ENCODE data around the gene HAUS5.
A peak's percentile ranks its signal among the peaks of the same experiment; 100 is the strongest.

The HAUS5 gene

DNA sequence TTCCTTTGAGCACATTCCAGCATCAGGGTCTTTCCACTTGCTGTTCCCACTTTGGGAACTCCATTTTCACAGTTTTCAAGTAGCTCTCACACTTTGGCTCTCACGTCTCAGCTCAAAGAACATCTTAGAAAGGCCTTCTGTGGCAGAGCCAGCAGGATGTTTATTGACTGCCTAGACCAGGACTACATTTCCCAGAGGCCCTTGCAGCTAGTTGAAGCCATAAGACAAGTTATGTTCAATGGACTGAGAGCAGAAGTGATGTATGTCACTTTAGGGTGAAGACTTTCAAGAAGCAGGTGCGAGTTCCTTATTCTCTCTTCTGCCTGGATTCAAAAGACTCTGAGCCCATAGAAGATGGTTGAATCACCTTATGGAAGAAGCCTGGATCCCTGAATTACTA, 4.3 kb upstream of the HAUS5 start:
- DNase-seq (ENCODE audit: low spot score): no peak

DNA sequence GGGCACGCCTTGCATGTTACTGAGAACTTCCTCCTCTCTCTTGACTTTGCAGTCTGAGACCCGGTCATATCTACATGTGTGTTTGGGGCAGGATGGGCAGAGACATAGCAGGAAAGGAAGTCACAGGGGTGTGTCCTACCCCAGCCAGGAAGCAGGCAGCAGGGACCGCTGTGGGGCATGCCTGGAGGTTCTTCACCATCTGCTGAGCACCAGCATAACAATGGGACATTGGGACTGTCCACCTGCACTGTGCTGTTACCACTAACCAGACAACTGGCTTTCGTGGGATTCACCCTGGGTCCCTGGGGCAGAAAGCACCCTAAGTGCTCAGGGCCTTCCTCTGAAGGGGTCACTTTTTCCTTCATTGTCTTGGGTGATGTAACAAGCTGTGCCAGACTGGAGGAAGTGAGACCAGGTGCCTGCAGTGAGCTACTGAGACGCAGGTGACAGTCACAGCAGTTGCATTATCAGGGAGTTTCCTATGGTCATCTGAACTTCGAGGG, 2.6 kb upstream of the HAUS5 start:
- no peak for DNase-seq (ENCODE audit: low spot score)

DNA sequence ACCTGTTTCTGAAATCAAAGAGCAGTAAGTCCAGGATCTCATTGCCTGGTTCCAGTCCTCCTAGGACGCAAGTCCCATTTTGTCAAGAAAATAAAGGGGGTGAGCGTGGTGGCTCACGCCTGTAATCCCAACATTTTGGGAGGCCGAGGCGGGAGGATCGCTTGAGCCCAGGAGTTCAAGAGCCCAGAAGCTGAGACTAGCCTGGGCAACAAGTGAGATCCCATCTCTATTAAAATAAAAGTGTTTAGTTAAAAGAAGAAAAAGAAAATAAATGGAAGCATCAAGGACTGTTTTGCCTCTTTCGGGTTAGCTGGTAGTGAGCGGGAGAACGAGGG, 344 bp upstream of the HAUS5 start:
- DNase-seq (ENCODE audit: low spot score): no peak

DNA sequence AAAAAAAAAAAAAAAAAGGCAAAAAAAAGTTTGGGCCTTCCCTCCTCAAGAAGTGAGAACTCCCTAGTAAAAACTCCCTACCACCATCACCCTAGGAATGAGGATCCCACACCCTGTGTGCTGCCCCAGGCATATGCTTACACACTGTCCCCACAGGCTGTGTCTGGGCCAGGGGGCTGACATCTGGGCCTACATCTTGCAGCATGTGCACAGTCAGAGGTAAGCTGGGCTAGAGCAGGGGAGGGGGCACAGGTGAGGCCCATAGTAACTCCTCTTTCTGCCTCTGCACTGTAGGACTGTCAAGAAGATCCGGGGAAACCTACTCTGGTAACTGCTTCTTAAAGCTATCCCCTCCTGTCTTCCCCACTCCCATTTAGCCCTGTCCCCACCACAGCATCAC, 1.0 kb downstream of the HAUS5 start:
- DNase-seq (ENCODE audit: low spot score): no peak

DNA sequence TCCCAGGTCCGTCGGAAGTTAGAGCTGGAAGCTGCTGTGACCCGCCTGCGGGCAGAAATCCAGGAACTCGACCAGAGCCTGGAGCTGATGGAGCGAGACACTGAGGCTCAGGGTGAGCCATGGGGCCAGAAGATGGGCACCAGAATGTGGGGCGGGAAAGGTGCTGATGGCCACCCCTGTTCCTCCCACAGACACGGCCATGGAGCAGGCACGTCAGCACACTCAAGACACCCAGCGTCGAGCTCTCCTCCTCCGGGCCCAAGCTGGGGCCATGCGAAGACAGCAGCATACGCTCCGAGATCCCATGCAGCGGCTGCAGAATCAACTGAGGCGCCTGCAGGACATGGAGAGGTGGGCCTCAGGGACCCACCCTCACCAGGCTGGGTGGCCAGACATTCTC, 2.5 kb downstream of the HAUS5 start:
- DNase-seq (ENCODE audit: low spot score): no peak

DNA sequence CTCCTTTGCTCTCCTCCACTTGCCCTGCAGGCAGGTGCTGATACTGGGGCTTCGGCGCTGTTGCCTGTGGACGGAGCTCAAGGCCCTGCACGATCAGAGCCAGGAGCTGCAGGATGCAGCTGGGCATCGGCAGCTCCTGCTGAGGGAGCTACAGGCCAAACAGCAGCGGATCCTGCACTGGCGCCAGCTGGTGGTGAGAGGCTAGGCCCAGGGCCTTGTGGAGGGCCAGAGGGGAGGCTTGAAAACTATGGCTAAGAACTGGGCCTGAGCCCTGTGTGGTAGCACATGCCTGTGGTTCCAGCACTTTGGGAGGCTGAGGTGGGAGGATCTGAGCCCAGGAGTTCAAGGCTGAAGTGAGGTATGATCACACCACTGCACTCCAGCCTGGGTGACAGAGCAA, 6.3 kb downstream of the HAUS5 start:
- DNase-seq (ENCODE audit: low spot score): no peak

DNA sequence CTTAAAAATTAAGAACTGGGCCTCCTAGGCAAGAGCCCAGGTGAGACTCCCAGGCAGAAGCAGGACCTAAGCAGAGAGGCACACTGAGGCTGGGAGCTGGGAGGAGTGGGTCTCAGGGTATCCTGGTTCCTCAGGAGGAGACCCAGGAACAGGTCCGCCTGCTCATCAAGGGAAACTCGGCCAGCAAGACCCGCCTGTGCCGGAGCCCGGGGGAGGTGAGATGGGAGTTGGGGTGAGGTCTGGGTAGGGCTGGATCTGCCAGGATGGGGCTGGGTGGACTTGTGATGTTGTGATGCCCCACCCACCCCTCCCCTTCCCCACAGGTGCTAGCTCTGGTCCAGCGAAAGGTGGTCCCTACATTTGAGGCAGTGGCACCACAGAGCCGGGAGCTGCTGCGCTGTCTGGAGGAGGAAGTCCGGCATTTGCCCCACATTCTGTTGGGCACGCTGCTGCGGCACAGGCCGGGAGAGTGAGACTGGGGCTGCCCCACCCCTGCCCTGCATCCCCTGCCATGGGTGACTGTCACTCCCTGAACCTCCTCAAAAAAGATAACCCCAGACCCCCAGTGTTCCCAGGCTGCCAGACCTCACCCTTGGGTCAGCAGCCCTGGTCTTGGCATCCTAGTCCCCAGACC, 6.9 kb downstream of the HAUS5 start:
- DNase-seq (ENCODE audit: low spot score): no peak

DNA sequence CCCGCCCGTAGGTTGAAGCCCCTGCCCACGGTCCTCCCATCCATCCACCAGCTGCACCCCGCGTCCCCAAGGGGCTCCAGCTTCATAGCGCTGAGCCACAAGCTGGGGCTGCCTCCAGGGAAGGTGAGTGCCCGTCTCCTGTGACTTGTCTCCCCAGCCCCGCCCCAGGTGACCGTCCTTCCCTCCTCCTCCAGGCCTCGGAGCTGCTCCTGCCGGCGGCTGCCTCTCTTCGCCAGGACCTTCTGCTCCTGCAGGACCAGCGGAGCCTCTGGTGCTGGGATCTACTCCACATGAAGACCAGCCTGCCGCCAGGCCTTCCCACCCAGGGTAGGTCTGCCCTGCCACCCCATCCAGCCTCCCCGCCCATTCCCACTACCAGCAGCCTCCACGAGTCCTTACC, 7.5 kb downstream of the HAUS5 start:
- DNase-seq (ENCODE audit: low spot score): no peak

DNA sequence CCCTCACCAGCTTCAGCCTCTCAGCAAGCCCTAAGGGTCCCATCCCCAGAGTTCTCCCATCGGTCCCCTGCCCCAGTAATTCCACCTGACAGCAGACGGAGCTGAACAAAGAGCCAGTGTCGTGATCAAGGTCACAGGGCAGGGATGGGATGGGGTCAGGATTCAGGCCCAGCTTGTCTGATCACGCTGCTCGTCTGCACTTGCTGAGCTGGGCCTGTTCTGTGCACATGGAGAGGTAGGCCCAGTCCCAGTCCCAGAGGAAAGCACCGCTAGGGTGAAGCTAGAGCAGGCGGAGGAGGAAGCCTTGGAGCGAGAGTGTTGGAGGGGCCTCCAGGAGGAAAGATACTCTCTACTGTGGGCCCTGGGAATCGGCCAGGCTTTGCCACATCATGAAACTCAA, 9.2 kb downstream of the HAUS5 start:
- no peak for DNase-seq (ENCODE audit: low spot score)

DNA sequence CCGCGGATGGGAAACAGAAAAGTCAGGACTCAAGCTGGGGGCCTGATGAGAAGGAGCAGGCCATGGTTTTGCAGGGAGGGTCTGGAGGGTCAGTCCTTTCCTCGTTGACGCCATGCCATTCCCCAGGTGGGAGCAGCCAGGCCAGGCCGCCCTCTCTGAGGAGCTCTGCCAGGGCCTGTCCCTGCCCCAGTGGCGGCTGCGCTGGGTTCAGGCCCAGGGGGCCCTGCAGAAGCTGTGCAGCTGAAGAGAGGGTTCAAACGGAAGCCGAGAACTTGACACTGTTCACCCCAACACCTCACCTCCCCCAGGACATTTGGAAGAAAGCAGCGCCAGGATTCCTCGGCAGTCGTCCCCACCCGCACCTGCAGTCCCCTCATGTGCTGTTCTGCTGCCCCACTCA, 10.2 kb downstream of the HAUS5 start:
- DNase-seq (ENCODE audit: low spot score): no peak

DNA sequence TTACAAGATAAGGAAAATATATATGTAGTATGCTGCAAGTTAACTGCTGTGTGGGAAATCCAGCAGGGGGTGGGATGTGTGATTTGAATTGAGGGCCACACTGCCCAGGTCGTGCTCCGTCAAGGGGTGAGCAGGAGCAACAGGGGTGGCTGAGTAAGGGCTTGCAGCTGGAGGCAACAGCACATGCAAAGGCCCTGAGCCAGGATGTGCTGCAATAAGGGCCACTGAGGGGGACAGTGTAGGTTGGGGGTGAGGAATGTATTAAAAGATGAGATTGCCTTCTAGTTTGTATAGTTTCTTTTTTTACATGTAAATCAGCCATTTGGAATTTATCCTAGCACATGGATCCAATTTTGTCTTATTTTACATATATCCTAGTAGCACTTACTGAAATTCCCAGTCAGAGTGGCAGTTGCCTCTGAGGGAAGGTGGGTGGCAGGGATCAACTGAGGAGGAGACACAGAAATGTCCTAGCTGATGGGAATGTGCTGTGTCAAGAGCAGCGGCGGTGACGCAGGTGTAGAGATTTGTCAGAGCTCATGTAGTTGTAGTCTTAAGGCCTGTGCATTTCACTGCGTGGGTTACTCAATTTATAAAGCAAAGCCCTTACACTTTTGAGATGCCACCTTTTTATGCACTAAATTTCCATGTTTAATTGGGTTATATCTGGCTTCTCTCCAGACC, 10.9 kb downstream of the HAUS5 start:
- no peak for DNase-seq (ENCODE audit: low spot score)

DNA sequence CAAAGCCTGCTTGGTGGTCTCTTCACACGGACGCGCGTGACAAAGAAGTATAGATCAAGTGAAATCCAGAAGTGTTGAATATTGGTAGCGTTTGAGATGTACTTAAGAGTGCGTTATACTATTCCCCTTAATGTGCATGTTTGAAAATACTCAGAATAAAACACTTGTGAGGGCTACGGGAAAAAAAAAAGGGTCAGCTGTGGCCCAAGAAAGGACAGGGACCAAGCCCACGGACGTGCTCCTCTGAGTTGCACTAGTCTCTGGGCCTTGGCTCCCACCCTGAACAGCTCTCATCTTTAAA, 15.7 kb downstream of the HAUS5 start:
- DNase-seq (ENCODE audit: low spot score): no peak

DNA sequence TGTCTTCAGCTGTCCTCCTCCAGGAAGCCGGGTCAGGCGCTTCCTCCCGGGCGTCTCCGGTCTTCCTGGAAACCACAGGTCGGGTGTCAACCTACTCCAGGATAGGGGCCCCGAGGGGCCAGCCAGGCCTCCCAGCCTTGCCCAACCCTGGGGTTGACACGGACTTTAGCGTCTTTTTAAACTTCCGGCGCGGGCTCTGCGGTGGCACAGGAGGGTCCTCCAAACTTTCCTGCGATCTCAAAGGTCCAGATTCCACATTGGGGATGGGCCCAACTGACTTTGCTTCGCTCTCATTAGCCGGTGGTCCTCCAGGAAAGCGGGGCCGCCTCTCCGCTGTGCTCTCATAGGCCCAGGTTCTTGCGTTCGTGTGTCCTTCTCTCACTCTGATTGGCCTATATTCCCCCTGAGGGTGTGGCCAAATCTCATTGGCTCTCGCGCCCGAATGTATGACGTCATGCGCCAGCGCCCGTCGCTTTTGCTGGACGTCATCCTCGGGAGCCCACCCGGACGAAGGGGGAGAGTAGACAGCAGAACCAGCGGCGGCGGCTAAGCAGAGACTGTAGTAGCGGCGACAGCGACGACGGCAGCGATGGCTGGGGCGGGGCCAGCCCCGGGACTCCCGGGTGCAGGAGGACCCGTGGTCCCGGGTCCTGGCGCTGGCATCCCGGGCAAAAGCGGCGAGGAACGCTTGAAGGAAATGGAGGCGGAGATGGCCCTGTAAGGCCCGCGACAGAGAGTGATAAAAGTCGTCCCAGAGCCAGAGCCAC, 16.2 kb downstream of the HAUS5 start, which contains the start of gene RBM42:
TSS of gene RBM42 (plus strand) at position 472 of the 767 bp plus-strand sequence. CDS start at position 590, 118 bp downstream.
- DNase-seq (ENCODE audit: low spot score): peak; percentile 95

DNA sequence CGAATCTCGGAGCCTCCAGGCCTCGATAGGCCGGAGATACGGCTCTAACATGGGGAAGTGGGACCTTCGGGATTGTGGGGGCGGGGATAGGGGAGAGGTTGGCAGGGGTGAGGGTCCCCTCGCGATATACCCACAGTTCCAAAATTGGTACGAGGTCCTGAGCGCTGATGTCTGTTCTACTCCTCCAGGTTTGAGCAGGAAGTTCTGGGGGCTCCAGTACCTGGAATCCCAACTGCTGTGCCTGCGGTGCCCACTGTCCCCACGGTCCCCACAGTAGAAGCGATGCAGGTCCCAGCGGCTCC, 16.7 kb downstream of the HAUS5 start:
- no peak for DNase-seq (ENCODE audit: low spot score)

DNA sequence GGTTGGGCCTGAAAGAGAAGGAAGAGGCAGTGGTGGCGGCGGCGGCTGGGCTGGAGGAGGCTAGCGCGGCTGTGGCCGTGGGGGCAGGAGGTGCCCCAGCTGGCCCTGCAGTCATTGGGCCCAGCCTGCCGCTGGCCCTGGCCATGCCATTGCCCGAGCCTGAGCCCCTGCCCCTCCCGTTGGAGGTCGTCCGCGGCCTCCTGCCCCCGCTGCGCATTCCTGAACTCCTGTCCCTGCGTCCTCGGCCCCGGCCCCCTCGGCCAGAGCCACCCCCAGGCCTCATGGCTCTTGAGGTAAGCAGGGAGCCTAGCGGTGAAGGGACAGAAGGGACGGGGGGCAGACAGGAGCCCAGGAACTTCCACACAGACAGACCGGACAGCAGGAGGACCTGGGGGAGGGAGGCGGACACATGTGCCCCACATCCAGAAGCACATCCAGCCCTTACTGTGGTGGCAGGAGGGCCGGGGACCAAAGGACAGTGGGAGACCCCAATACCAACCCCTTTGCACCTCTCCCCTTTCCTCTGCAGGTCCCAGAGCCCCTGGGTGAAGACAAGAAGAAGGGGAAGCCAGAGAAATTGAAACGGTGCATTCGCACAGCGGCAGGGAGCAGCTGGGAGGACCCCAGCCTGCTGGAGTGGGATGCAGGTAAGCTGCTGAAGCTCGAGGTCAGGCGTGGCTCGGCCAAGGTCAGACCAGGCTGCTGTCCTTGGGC, 21.3 kb downstream of the HAUS5 start:
- DNase-seq (ENCODE audit: low spot score): no peak

DNA sequence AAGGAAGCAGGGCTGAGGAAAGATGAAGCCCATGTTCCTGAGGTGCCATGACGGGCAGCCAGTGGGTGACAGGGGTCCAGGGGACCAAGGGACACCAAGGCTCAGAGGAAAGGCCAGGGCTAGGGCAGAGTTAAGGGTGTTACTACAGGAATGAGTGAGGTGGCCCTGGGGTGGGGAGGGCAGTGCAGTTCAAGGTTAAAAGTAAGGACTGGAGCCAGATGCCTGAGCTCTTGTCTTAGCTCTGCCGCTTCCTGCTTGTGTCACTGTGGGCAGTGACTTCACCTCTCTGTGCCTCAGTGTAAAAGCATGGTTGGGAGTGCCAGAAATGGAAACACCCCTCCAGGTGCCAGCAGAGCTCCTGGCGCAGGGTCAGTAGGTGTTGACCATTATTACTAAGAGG, 24.1 kb downstream of the HAUS5 start:
- DNase-seq (ENCODE audit: low spot score): no peak

DNA sequence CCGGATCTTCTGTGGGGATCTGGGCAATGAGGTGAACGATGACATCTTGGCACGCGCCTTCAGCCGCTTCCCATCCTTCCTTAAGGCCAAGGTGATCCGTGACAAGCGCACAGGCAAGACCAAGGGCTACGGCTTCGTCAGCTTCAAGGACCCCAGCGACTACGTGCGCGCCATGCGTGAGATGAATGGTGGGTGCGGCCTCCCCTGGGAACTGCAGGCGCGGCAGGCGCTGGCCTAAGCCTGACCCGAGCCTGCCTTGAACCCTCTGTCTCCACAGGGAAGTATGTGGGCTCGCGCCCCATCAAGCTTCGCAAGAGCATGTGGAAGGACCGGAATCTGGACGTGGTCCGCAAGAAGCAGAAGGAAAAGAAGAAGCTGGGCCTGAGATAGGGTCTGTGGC, 24.6 kb downstream of the HAUS5 start:
- DNase-seq (ENCODE audit: low spot score): no peak

DNA sequence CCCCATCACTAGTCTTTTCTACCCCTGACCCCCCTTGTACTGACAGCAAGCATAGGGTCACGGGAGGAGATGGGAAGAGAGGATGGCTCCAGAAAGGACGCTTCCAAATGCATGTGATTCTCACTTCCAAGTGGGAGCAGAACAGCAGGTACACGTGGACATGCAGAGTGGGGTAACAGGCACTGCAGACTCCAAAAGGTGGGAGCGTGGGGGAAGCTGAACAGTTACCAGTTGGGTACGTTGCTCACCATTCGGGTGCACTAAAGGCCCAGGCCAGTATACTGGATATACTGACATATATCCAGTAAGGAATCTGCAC, 26.7 kb downstream of the HAUS5 start:
- DNase-seq (ENCODE audit: low spot score): no peak

DNA sequence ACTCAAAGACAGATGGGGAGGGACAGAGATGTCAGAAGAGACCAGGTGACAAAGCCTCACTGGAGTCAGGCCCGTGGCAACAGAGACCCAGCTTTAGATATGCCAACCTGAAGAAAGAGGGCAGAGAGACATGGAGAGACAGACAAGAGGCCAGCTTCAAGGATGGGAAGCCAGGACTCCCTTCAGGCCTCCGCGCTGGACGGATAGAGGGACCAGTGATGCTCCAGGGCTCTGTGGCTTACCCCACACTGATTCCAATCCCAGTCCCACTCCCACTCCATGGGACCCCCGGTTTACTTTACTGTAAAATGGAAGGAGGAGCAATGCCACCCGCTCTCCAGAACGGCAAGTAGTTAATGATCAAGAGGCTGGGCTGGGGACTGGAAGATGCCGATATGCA, 27.3 kb downstream of the HAUS5 start:
- DNase-seq (ENCODE audit: low spot score): no peak

DNA sequence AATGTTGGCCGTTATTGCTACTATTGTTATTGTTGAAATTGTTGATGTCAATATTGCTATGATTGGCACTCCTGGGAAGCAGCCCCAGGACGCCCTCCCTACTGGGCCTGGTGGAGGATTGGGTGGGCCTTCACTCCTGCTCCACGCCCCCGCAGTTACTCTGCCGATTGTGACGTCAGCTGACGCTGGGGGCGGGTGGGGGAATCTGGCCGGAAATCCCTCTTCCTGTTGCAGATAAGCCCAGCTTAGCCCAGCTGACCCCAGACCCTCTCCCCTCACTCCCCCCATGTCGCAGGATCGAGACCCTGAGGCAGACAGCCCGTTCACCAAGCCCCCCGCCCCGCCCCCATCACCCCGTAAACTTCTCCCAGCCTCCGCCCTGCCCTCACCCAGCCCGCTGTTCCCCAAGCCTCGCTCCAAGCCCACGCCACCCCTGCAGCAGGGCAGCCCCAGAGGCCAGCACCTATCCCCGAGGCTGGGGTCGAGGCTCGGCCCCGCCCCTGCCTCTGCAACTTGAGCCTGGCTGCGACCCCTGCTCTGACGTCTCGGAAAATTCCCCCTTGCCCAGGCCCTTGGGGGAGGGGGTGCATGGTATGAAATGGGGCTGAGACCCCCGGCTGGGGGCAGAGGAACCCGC, 29.1 kb downstream of the HAUS5 start, which contains the start of gene ETV2:
TSS of gene ETV2 (plus strand) at position 231 of the 637 bp plus-strand sequence. CDS start 716 bp downstream, outside the sequence.
- no peak for DNase-seq (ENCODE audit: low spot score)

DNA sequence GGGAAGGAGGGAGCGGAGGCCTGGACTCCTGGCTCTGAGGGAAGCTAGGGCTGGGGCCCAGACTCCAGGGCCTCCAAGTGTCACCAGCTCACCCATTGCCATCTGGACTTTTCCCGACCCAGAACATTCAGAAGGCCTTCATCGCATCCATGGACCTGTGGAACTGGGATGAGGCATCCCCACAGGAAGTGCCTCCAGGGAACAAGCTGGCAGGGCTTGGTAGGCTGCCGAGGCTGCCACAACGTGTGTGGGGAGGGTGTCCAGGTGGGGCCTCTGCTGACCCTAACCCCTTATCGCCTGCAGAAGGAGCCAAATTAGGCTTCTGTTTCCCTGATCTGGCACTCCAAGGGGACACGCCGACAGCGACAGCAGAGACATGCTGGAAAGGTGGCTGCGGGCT, 29.8 kb downstream of the HAUS5 start:
- DNase-seq (ENCODE audit: low spot score): no peak

DNA sequence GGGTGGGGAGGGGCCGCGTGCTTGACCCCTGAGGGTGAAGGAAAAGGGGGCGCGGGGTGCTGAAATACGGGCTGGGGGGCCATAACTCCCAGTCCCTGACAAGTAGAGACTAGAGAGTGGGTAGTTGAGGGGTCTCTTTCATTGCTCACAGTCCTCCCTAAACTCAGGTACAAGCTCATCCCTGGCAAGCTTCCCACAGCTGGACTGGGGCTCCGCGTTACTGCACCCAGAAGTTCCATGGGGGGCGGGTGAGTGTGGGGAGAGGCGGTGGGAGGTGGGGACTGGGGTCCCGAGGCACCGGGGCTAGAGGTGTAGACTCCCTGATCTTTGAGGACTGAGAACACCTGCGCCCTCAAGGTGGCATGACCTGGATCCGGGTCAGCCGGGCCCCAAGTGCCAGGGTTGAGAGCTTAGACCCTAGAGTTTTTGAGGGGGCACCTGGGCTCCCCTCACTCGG, 30.3 kb downstream of the HAUS5 start:
- DNase-seq (ENCODE audit: low spot score): no peak
